H9 (cell line): ENCODE measurements around the gene UBE2U. TPM values are rescaled to one million over a fixed set of nuclear protein-coding genes. Genes with fewer than 3 reads are reported as not detected.

Source experiments
- DNase-seq: peaks from one replicate; pipeline ENCODE4 v3.0.0-alpha.2; 2017
- H2AFZ ChIP-seq: one replicate; pipeline ENCODE4 v1.6.1; 2013; ENCODE audit warnings: mild to moderate bottlenecking, low read length, control low read depth, moderate library complexity
- H2AK5ac ChIP-seq: 2 replicates; pipeline ENCODE4 v1.6.1; 2013; ENCODE audit warnings: low read length, control low read depth, mixed read lengths; ENCODE audit not compliant: insufficient read length
- H2BK120ac ChIP-seq: one replicate; pipeline ENCODE4 v1.6.1; 2013; ENCODE audit warnings: low read depth, mild to moderate bottlenecking, low read length, control low read depth, inconsistent platforms; ENCODE audit not compliant: poor library complexity, severe bottlenecking
- H2BK12ac ChIP-seq: 2 replicates; pipeline ENCODE4 v1.6.1; 2013; ENCODE audit warnings: low read length, control low read depth, mixed read lengths, low read depth; ENCODE audit not compliant: insufficient read length
- H2BK15ac ChIP-seq: 2 replicates; pipeline ENCODE4 v1.6.1; 2013; ENCODE audit warnings: low read depth, low read length, control low read depth
- H2BK20ac ChIP-seq: one replicate; pipeline ENCODE4 v1.6.1; 2013; ENCODE audit warnings: low read depth, mild to moderate bottlenecking, low read length, control low read depth, inconsistent platforms; ENCODE audit not compliant: poor library complexity, severe bottlenecking
- H2BK5ac ChIP-seq: 2 replicates; pipeline ENCODE4 v1.6.1; 2013; ENCODE audit warnings: low read length, control low read depth, mixed read lengths; ENCODE audit not compliant: insufficient read length
- H3K14ac ChIP-seq: 2 replicates; pipeline ENCODE4 v1.6.1; 2013; ENCODE audit warnings: low read length, control low read depth; ENCODE audit not compliant: insufficient read depth
- H3K18ac ChIP-seq: 2 replicates; pipeline ENCODE4 v1.6.1; 2013; ENCODE audit warnings: low read depth, mild to moderate bottlenecking, mixed read lengths, low read length, control low read depth; ENCODE audit not compliant: insufficient read length
- H3K23ac ChIP-seq: 2 replicates; pipeline ENCODE4 v1.6.1; 2013; ENCODE audit warnings: low read length, control low read depth, mixed read lengths, low read depth; ENCODE audit not compliant: insufficient read length
- H3K23me2 ChIP-seq: 2 replicates; pipeline ENCODE4 v1.6.1; 2013; ENCODE audit warnings: low read depth, mild to moderate bottlenecking, mixed read lengths, low read length, control low read depth; ENCODE audit not compliant: insufficient read length, poor library complexity, severe bottlenecking
- H3K27ac ChIP-seq: 2 replicates; pipeline ENCODE4 v1.5.1; 2013; ENCODE audit warnings: low read length, control low read depth, mixed read lengths, low read depth; ENCODE audit not compliant: insufficient read length
- H3K27me3 ChIP-seq: 2 replicates; pipeline ENCODE4 v1.6.1; 2013; ENCODE audit warnings: low read length, control low read depth, inconsistent platforms; ENCODE audit not compliant: insufficient read depth
- H3K4ac ChIP-seq: 2 replicates; pipeline ENCODE4 v1.6.1; 2013; ENCODE audit warnings: low read depth, mild to moderate bottlenecking, control low read depth, inconsistent platforms, low read length, moderate library complexity
- H3K4me1 ChIP-seq: 2 replicates; pipeline ENCODE4 v1.6.1; 2013; ENCODE audit warnings: low read length, control low read depth, inconsistent platforms; ENCODE audit not compliant: insufficient read depth
- H3K4me2 ChIP-seq: 2 replicates; pipeline ENCODE4 v1.6.1; 2013; ENCODE audit warnings: low read length, control low read depth, mixed read lengths; ENCODE audit not compliant: insufficient read length, insufficient read depth
- H3K56ac ChIP-seq: 2 replicates; pipeline ENCODE4 v1.6.1; 2013; ENCODE audit warnings: low read depth, mild to moderate bottlenecking, mixed read lengths, low read length, control low read depth; ENCODE audit not compliant: insufficient read length
- H3K79me1 ChIP-seq: 2 replicates; pipeline ENCODE4 v1.6.1; 2013; ENCODE audit warnings: low read depth, mild to moderate bottlenecking, moderate library complexity, low read length, control low read depth, inconsistent platforms; ENCODE audit not compliant: insufficient read depth, poor library complexity, severe bottlenecking
- H3K79me2 ChIP-seq: 2 replicates; pipeline ENCODE4 v1.6.1; 2013; ENCODE audit warnings: low read length, control low read depth, inconsistent platforms; ENCODE audit not compliant: insufficient read depth
- H3K9ac ChIP-seq: 2 replicates; pipeline ENCODE4 v1.6.1; 2013; ENCODE audit warnings: low read length, control low read depth, mixed read lengths; ENCODE audit not compliant: insufficient read length; ENCODE audit errors: extremely low read depth
- H3K9me3 ChIP-seq: one replicate; pipeline ENCODE4 v1.6.1; 2013; ENCODE audit warnings: low read depth, low read length, inconsistent platforms; ENCODE audit not compliant: control insufficient read depth
- H3T11ph ChIP-seq: one replicate; pipeline ENCODE4 v1.6.1; 2013; ENCODE audit warnings: mild to moderate bottlenecking, low read length, control low read depth, inconsistent platforms
- H4K20me1 ChIP-seq: one replicate; pipeline ENCODE4 v1.6.1; 2013; ENCODE audit not compliant: control insufficient read depth, insufficient read length, insufficient read depth
- H4K5ac ChIP-seq: 2 replicates; pipeline ENCODE4 v1.6.1; 2013; ENCODE audit warnings: low read depth, mild to moderate bottlenecking, mixed read lengths, low read length, control low read depth; ENCODE audit not compliant: insufficient read length
- H4K8ac ChIP-seq: replicated peaks from 2 replicates; pipeline ENCODE4 v1.6.1; 2013; ENCODE audit warnings: low read length, control low read depth, mixed read lengths, low read depth; ENCODE audit not compliant: insufficient read length
- H4K91ac ChIP-seq: 2 replicates; pipeline ENCODE4 v1.6.1; 2013; ENCODE audit warnings: low read depth, mild to moderate bottlenecking, moderate library complexity, mixed read lengths, low read length, control low read depth; ENCODE audit not compliant: insufficient read length
- H3K27ac Mint-ChIP-seq, 3 experiments: 2 replicates in 2 of 3; 3 replicates in 1 of 3; pipeline ENCODE4 v1.8.0; 2020 to 2021; ENCODE audit warnings: mixed read lengths in 3 of 3, mild to moderate bottlenecking in 1 of 3, moderate library complexity in 1 of 3
- H3K27me3 Mint-ChIP-seq: 2 replicates; pipeline ENCODE4 v1.8.0; 2021; ENCODE audit warnings: low read depth, mild to moderate bottlenecking, moderate library complexity, mixed read lengths
- H3K36me3 Mint-ChIP-seq, 3 experiments: 2 replicates in 2 of 3; 3 replicates in 1 of 3; pipeline ENCODE4 v1.8.0; 2020 to 2021; ENCODE audit warnings: low read depth in 3 of 3, mixed read lengths in 3 of 3; ENCODE audit not compliant: insufficient read depth in 1 of 3
- H3K4me1 Mint-ChIP-seq, 2 experiments: 2 replicates each; pipeline ENCODE4 v1.8.0; 2020; ENCODE audit warnings: mixed read lengths in 2 of 2
- H3K4me3 Mint-ChIP-seq, 2 experiments: 2 replicates in 1 of 2; 3 replicates in 1 of 2; pipeline ENCODE4 v1.8.0; 2020 to 2021; ENCODE audit warnings: mild to moderate bottlenecking in 2 of 2, mixed read lengths in 2 of 2, moderate library complexity in 1 of 2
- H3K9me3 Mint-ChIP-seq, 2 experiments: 2 replicates in 1 of 2; 3 replicates in 1 of 2; pipeline ENCODE4 v1.8.0; 2020; ENCODE audit warnings: mild to moderate bottlenecking in 2 of 2, mixed read lengths in 2 of 2, moderate library complexity in 1 of 2
- CTCF ChIP-seq: fragments of 200-600 bp; sonication (generic); conservative IDR thresholded peaks from 3 replicates; pipeline ENCODE4 v1.8.0; 2021; ENCODE audit warnings: antibody characterized with exemption, mild to moderate bottlenecking
- whole genome bisulfite sequencing: extraction: QIAGEN DNeasy Blood & Tissue Kit; methylation state at CpG from one replicate; pipeline ENCODE4 v1.1.7; 2013; ENCODE audit warnings: missing lambda C conversion rate, low lambda C conversion rate, mixed read lengths; ENCODE audit not compliant: insufficient read length; ENCODE audit errors: extremely low coverage; 5-methylcytosine and 5-hydroxymethylcytosine counted together
- total RNA-seq: library from RNA; stranded (reverse); gene quantifications from 2 replicates; pipeline ENCODE4 v1.2.1, GENCODE V29; 2021

UBE2U gene
- total RNA-seq, 1 experiment from 2014 or later: not detected

GRCh38 chr1:64173336-64173940 lies 30.0 kb upstream of the UBE2U start:
- WGBS: no CpG with 5 or more reads among the region's 6 CpGs
- H3K27ac ChIP-seq: no peak overlapping the region
- H3K4ac ChIP-seq: no peak overlapping the region
- H3K27me3 ChIP-seq: no peaks in the 10 kb centered on the region
- H3K9me3 ChIP-seq: no peaks in the 10 kb centered on the region
- H3K23me2 ChIP-seq: peaks cover 3% of the 10 kb centered on the region
- no peak overlapping the region for H2AFZ ChIP-seq
- no peak overlapping the region for H4K91ac ChIP-seq
- no peak for DNase-seq
- H3K23ac ChIP-seq: no peak overlapping the region
- H3K79me2 ChIP-seq: no peaks in the 10 kb centered on the region
- H3K9me3 Mint-ChIP-seq: peaks cover 13 to 19% of the 10 kb centered on the region in 2 experiments
- no peak overlapping the region for H3K9ac ChIP-seq
- no peak overlapping the region for H3K56ac ChIP-seq
- H3K27ac Mint-ChIP-seq: peak overlapping the region in 2 of 3 experiments; percentile 56 to 69; a peak in 4 of 7 replicates
- no peak overlapping the region for H4K8ac ChIP-seq
- H2BK5ac ChIP-seq: no peak overlapping the region
- H3K4me3 Mint-ChIP-seq: no peak overlapping the region
- no peak overlapping the region for H2BK12ac ChIP-seq
- H2BK20ac ChIP-seq: no peak overlapping the region
- no peak overlapping the region for H2BK15ac ChIP-seq
- no peak overlapping the region for H2AK5ac ChIP-seq
- H3K4me1 ChIP-seq: peaks cover 9% of the 10 kb centered on the region
- H3K14ac ChIP-seq: no peak overlapping the region
- peaks cover 49 to 61% (median 51%) of the 10 kb centered on the region in 3 experiments for H3K36me3 Mint-ChIP-seq
- no peaks in the 10 kb centered on the region for H4K20me1 ChIP-seq
- H3K4me2 ChIP-seq: no peak overlapping the region
- TF ChIP-seq CTCF: no peak
- no peak overlapping the region for H3K18ac ChIP-seq
- H3K4me1 Mint-ChIP-seq: peaks cover 27 to 38% of the 10 kb centered on the region in 2 experiments
- H3K79me1 ChIP-seq: no peaks in the 10 kb centered on the region
- H3T11ph ChIP-seq: no peak overlapping the region
- H3K27me3 Mint-ChIP-seq: no peaks in the 10 kb centered on the region
- H4K5ac ChIP-seq: no peak overlapping the region
- H2BK120ac ChIP-seq: no peak overlapping the region
